Measurements from ENCODE around the gene MID1IP1.

The MID1IP1 gene

GRCh38 chrX:38854305-38854704, 53.0 kb downstream of the MID1IP1 start:
- no peaks in the 10 kb centered on the region for H3K79me2 ChIP-seq (ENCODE audit: insufficient read depth, low read length)
- no peak overlapping the region for H3K4me2 ChIP-seq (ENCODE audit: low read depth, low read length, poor library complexity, severe bottlenecking)
- H3K4me3 ChIP-seq (ENCODE audit: insufficient read depth, low read length, poor library complexity, severe bottlenecking), result no peak overlapping the region
- H3K9me2 ChIP-seq (replicated peaks; ENCODE audit: insufficient read depth, low read length), result no peaks in the 10 kb centered on the region
- no peak overlapping the region for H3K9ac ChIP-seq (ENCODE audit: low read length)
- no peaks in the 10 kb centered on the region for H3F3A ChIP-seq (ENCODE audit: insufficient read depth)
- H3K27me3 ChIP-seq (ENCODE audit: low read length), result no peaks in the 10 kb centered on the region
- no peaks in the 10 kb centered on the region for H3K36me3 ChIP-seq (ENCODE audit: low read length)
- H3K27ac ChIP-seq (ENCODE audit: low read depth, low read length), result no peak overlapping the region
- no peak overlapping the region for H2AFZ ChIP-seq (ENCODE audit: low read depth, low read length, severe bottlenecking)
- TF ChIP-seq EZH2phosphoT487 (conservative IDR thresholded peaks at IDR 0.05; ENCODE audit: low read length) (no peak), CTCF (IDR thresholded peaks at IDR 0.05; ENCODE audit: insufficient read depth, low read length, poor library complexity, severe bottlenecking) (no peak)
- no peaks in the 10 kb centered on the region for H3K9me3 ChIP-seq (ENCODE audit: insufficient read depth, low read length)
- H4K20me1 ChIP-seq (ENCODE audit: low read depth, low read length), result no peaks in the 10 kb centered on the region
